SK-N-SH treated with all-trans-retinoic acid at 6 μM for 48 hours (cell line): ENCODE measurements around the gene OCLN.

Experiments used
- ATAC-seq: fragments of 200-7000 bp; cut with Tn5 transposase; 3 replicates; pipeline ENCODE4 v1.9.1; 2020; ENCODE audit warnings: mild to moderate bottlenecking, moderate library complexity
- ARNTL ChIP-seq: fragments of 450-650 bp; formaldehyde crosslinking; IDR thresholded peaks from 2 replicates; pipeline ENCODE4 v1.5.0; 2020; ENCODE audit warnings: low read depth, mild to moderate bottlenecking, moderate library complexity, borderline replicate concordance
- BACH2 ChIP-seq: fragments of 250-450 bp; sonication (Bioruptor Pico); IDR thresholded peaks from 2 replicates; pipeline ENCODE4 v1.9.0; 2021; ENCODE audit warnings: mild to moderate bottlenecking, borderline replicate concordance
- CREB5 ChIP-seq: fragments of 250-450 bp; sonication (Bioruptor Pico); IDR thresholded peaks from 2 replicates; pipeline ENCODE4 v1.5.1; 2020; ENCODE audit warnings: low read depth, mild to moderate bottlenecking, moderate library complexity
- CSDC2 ChIP-seq: fragments of 250-450 bp; sonication (Bioruptor Pico); IDR thresholded peaks from 2 replicates; pipeline ENCODE4 v1.5.0; 2020; ENCODE audit warnings: mild to moderate bottlenecking, moderate library complexity
- ESRRG ChIP-seq: fragments of 250-450 bp; sonication (Bioruptor Pico); IDR thresholded peaks from 2 replicates; pipeline ENCODE4 v1.6.1; 2021; ENCODE audit warnings: mild to moderate bottlenecking
- GLIS3 ChIP-seq: fragments of 250-450 bp; sonication (Bioruptor Pico); IDR thresholded peaks from 2 replicates; pipeline ENCODE4 v1.5.0; 2020; ENCODE audit warnings: mild to moderate bottlenecking, moderate library complexity
- ISL1 ChIP-seq: fragments of 250-450 bp; sonication (Bioruptor Pico); IDR thresholded peaks from 2 replicates; pipeline ENCODE4 v2.1.2; 2022; ENCODE audit warnings: mild to moderate bottlenecking, moderate library complexity
- OSR1 ChIP-seq: fragments of 250-450 bp; sonication (Bioruptor Pico); IDR thresholded peaks from 2 replicates; pipeline ENCODE4 v1.8.0; 2022; ENCODE audit warnings: moderate library complexity, mild to moderate bottlenecking, inconsistent platforms
- PATZ1 ChIP-seq: fragments of 250-450 bp; sonication (Bioruptor Pico); IDR thresholded peaks from 2 replicates; pipeline ENCODE4 v1.8.0; 2020; ENCODE audit warnings: mild to moderate bottlenecking, moderate library complexity, borderline replicate concordance
- PPARA ChIP-seq: fragments of 250-450 bp; sonication (Bioruptor Pico); IDR thresholded peaks from 2 replicates; pipeline ENCODE4 v1.5.0; 2020; ENCODE audit warnings: mild to moderate bottlenecking, borderline replicate concordance
- RARB ChIP-seq: fragments of 250-450 bp; sonication (Bioruptor Pico); IDR thresholded peaks from 2 replicates; pipeline ENCODE4 v1.8.0; 2021; ENCODE audit warnings: mild to moderate bottlenecking, moderate library complexity
- SNAI2 ChIP-seq: fragments of 250-450 bp; sonication (Bioruptor Pico); IDR thresholded peaks from 2 replicates; pipeline ENCODE4 v1.5.0; 2020; ENCODE audit warnings: mild to moderate bottlenecking, moderate library complexity
- TCF4 ChIP-seq: fragments of 250-450 bp; sonication (Bioruptor Pico); IDR thresholded peaks from 2 replicates; pipeline ENCODE4 v1.8.0; 2021; ENCODE audit warnings: mild to moderate bottlenecking, moderate library complexity, borderline replicate concordance
- TOX ChIP-seq: fragments of 250-450 bp; sonication (Bioruptor Pico); IDR thresholded peaks from 2 replicates; pipeline ENCODE4 v1.8.0; 2021; ENCODE audit warnings: mild to moderate bottlenecking, moderate library complexity, borderline replicate concordance
- ZC3H10 ChIP-seq: fragments of 250-450 bp; sonication (Bioruptor Pico); IDR thresholded peaks from 2 replicates; pipeline ENCODE4 v1.5.1; 2021; ENCODE audit warnings: mild to moderate bottlenecking, moderate library complexity
- ZFP30 ChIP-seq: fragments of 450-650 bp; formaldehyde crosslinking; IDR thresholded peaks from 2 replicates; pipeline ENCODE4 v1.5.0; 2022; ENCODE audit warnings: mild to moderate bottlenecking, moderate library complexity
- ZNF565 ChIP-seq: fragments of 450-650 bp; formaldehyde crosslinking; conservative IDR thresholded peaks from 2 replicates; pipeline ENCODE4 v1.5.0; 2020; ENCODE audit warnings: low read depth, mild to moderate bottlenecking, moderate library complexity
- ZNF70 ChIP-seq: fragments of 450-650 bp; formaldehyde crosslinking; IDR thresholded peaks from 2 replicates; pipeline ENCODE4 v1.5.0; 2020; ENCODE audit warnings: mild to moderate bottlenecking, moderate library complexity
- ZNF8 ChIP-seq: fragments of 450-650 bp; formaldehyde crosslinking; IDR thresholded peaks from 2 replicates; pipeline ENCODE4 v1.5.0; 2020; ENCODE audit warnings: mild to moderate bottlenecking, moderate library complexity
- TF ChIP-seq, protein P1 (sequence below): fragments of 250-450 bp; sonication (Bioruptor Pico); IDR thresholded peaks from 2 replicates; pipeline ENCODE4 v1.8.0; 2021; ENCODE audit warnings: low read depth, mild to moderate bottlenecking, moderate library complexity, borderline replicate concordance
- TF ChIP-seq, protein P2 (sequence below): fragments of 250-450 bp; sonication (Bioruptor Pico); IDR thresholded peaks from 2 replicates; pipeline ENCODE4 v1.5.0; 2020; ENCODE audit warnings: mild to moderate bottlenecking, moderate library complexity

The OCLN gene

GRCh38 chr5:69492391-69492922, at the start of gene OCLN:
Gene OCLN (plus strand): TSS chr5:69492790. CDS start chr5:69504245, 11,455 bp downstream.
- TF ChIP-seq ZFP30 (CRISPR knock-in tag) (no peak), RARB (CRISPR knock-in tag) (no peak), TOX (CRISPR knock-in tag) (no peak), CSDC2 (CRISPR knock-in tag) (no peak), BACH2 (CRISPR knock-in tag) (no peak), ZNF8 (no peak), GLIS3 (CRISPR knock-in tag) (no peak), ZNF565 (CRISPR knock-in tag) (no peak), CREB5 (no peak), ZNF70 (no peak), OSR1 (CRISPR knock-in tag) (no peak), PPARA (CRISPR knock-in tag) (no peak), TCF4 (CRISPR knock-in tag) (no peak), ISL1 (CRISPR knock-in tag) (no peak), ZC3H10 (no peak), ARNTL (no peak), SNAI2 (CRISPR knock-in tag) (no peak), ESRRG (CRISPR knock-in tag) (no peak)
- TF ChIP-seq, protein P1, sequence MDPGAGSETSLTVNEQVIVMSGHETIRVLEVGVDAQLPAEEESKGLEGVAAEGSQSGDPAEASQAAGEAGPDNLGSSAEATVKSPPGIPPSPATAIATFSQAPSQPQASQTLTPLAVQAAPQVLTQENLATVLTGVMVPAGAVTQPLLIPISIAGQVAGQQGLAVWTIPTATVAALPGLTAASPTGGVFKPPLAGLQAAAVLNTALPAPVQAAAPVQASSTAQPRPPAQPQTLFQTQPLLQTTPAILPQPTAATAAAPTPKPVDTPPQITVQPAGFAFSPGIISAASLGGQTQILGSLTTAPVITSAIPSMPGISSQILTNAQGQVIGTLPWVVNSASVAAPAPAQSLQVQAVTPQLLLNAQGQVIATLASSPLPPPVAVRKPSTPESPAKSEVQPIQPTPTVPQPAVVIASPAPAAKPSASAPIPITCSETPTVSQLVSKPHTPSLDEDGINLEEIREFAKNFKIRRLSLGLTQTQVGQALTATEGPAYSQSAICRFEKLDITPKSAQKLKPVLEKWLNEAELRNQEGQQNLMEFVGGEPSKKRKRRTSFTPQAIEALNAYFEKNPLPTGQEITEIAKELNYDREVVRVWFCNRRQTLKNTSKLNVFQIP: no peak
- TF ChIP-seq, protein P2, sequence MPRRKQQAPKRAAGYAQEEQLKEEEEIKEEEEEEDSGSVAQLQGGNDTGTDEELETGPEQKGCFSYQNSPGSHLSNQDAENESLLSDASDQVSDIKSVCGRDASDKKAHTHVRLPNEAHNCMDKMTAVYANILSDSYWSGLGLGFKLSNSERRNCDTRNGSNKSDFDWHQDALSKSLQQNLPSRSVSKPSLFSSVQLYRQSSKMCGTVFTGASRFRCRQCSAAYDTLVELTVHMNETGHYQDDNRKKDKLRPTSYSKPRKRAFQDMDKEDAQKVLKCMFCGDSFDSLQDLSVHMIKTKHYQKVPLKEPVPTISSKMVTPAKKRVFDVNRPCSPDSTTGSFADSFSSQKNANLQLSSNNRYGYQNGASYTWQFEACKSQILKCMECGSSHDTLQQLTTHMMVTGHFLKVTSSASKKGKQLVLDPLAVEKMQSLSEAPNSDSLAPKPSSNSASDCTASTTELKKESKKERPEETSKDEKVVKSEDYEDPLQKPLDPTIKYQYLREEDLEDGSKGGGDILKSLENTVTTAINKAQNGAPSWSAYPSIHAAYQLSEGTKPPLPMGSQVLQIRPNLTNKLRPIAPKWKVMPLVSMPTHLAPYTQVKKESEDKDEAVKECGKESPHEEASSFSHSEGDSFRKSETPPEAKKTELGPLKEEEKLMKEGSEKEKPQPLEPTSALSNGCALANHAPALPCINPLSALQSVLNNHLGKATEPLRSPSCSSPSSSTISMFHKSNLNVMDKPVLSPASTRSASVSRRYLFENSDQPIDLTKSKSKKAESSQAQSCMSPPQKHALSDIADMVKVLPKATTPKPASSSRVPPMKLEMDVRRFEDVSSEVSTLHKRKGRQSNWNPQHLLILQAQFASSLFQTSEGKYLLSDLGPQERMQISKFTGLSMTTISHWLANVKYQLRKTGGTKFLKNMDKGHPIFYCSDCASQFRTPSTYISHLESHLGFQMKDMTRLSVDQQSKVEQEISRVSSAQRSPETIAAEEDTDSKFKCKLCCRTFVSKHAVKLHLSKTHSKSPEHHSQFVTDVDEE (CRISPR knock-in tag): no peak
- peak; percentile 91 for ATAC-seq

GRCh38 chr5:69444127-69444754, 48.3 kb upstream of the OCLN start:
- TF ChIP-seq ESRRG (CRISPR knock-in tag) (no peak), SNAI2 (CRISPR knock-in tag) (no peak), OSR1 (CRISPR knock-in tag) (no peak), TCF4 (CRISPR knock-in tag) (no peak), ZFP30 (CRISPR knock-in tag) (no peak), PATZ1 (CRISPR knock-in tag) (no peak), BACH2 (CRISPR knock-in tag) (no peak), PPARA (CRISPR knock-in tag) (no peak), ZNF565 (CRISPR knock-in tag) (no peak)
- TF ChIP-seq, protein P1: no peak
- ATAC-seq: no peak

DNA sequence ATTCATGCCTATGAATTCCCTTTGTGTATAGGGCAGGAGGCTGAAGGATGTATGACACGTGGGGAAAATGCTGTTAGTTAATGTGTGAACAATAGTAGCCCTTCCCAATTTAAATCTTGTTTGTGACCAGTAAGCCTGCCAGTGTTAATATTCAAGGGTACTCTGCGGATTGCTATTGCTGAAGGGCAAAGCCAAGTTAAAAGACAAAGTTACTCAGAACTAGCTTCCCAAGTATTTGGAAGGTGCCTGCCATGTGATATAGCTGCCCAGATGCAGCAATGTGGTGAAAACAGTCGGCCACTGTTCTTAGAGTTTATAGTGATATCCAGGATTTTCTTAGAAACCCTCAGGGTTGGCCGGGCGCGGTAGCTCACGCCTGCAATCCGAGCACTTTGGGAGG, 43.1 kb upstream of the OCLN start:
- TF ChIP-seq, protein P1: no peak
- TF ChIP-seq RARB (CRISPR knock-in tag) (no peak), SNAI2 (CRISPR knock-in tag) (no peak), TOX (CRISPR knock-in tag) (no peak), CREB5 (no peak)
- TF ChIP-seq, protein P2 (CRISPR knock-in tag): no peak
- ATAC-seq: no peak
